Neural cell (in vitro differentiated cells): ENCODE data around the gene ACTRT2. TPM values are rescaled to one million over a fixed set of nuclear protein-coding genes. Genes with fewer than 3 reads are reported as not detected.

Source experiments
- H2AFZ ChIP-seq: fragments of 200-600, 300-800 bp; sonication (generic), shearing (Covaris generic); 2 replicates; pipeline ENCODE4 v1.6.0; 2014; ENCODE audit warnings: low read depth, mild to moderate bottlenecking, antibody characterized with exemption, low read length, moderate library complexity
- H3F3A ChIP-seq: fragments of 200-600 bp; shearing (Covaris generic); 2 replicates; pipeline ENCODE4 v1.6.1; 2016; ENCODE audit warnings: mild to moderate bottlenecking, moderate library complexity, mixed read lengths, antibody characterized with exemption, low read length; ENCODE audit not compliant: insufficient read depth, poor library complexity, severe bottlenecking
- H3K27ac ChIP-seq: fragments of 200-600, 300-800 bp; sonication (generic), shearing (Covaris generic); 2 replicates; pipeline ENCODE4 v1.5.1; 2014; ENCODE audit warnings: mild to moderate bottlenecking, low read length, moderate library complexity
- H3K27me3 ChIP-seq: fragments of 300-800, 200-600 bp; sonication (generic), shearing (Covaris generic); 2 replicates; pipeline ENCODE4 v1.6.0; 2014; ENCODE audit warnings: mild to moderate bottlenecking, low read depth, low read length, moderate library complexity; ENCODE audit not compliant: insufficient read depth
- H3K36me3 ChIP-seq: fragments of 300-800, 200-600 bp; sonication (generic), shearing (Covaris generic); 2 replicates; pipeline ENCODE4 v1.5.1; 2014; ENCODE audit warnings: mild to moderate bottlenecking, antibody characterized with exemption, low read length, moderate library complexity; ENCODE audit not compliant: insufficient read depth
- H3K4me2 ChIP-seq: fragments of 300-800, 200-600 bp; sonication (generic), shearing (Covaris generic); 2 replicates; pipeline ENCODE4 v1.6.0; 2014; ENCODE audit warnings: mild to moderate bottlenecking, low read length
- H3K4me3 ChIP-seq: fragments of 300-800, 200-600 bp; sonication (generic), shearing (Covaris generic); 2 replicates; pipeline ENCODE4 v1.5.1; 2014; ENCODE audit warnings: mild to moderate bottlenecking, low read length, moderate library complexity
- H3K79me2 ChIP-seq: fragments of 200-600 bp; shearing (Covaris generic); replicated peaks from 2 replicates; pipeline ENCODE4 v1.6.0; 2014; ENCODE audit warnings: mild to moderate bottlenecking, low read length, moderate library complexity; ENCODE audit not compliant: insufficient read depth
- H3K9ac ChIP-seq: fragments of 300-800, 200-600 bp; sonication (generic), shearing (Covaris generic); 2 replicates; pipeline ENCODE4 v1.6.1; 2016; ENCODE audit warnings: mild to moderate bottlenecking, low read length, mixed read lengths
- H3K9me2 ChIP-seq: fragments of 200-600 bp; shearing (Covaris generic); 2 replicates; pipeline ENCODE4 v1.6.1; 2016; ENCODE audit warnings: mild to moderate bottlenecking, low read length, mixed read lengths; ENCODE audit not compliant: insufficient read depth
- H3K9me3 ChIP-seq: fragments of 200-600, 300-800 bp; sonication (generic), shearing (Covaris generic); 2 replicates; pipeline ENCODE4 v1.6.1; 2016; ENCODE audit warnings: mild to moderate bottlenecking, mixed run types, low read length, moderate library complexity, mixed read lengths
- H4K20me1 ChIP-seq: fragments of 200-600 bp; shearing (Covaris generic); 2 replicates; pipeline ENCODE4 v1.6.1; 2016; ENCODE audit warnings: mild to moderate bottlenecking, mixed run types; ENCODE audit not compliant: insufficient read depth
- EP300 ChIP-seq: fragments of 450-650 bp; conservative IDR thresholded peaks from 2 replicates; pipeline ENCODE4 v1.6.1; 2014; ENCODE audit warnings: antibody characterized with exemption, mild to moderate bottlenecking, moderate library complexity; ENCODE audit not compliant: poor library complexity, severe bottlenecking
- EZH2 ChIP-seq: fragments of 200-600, 300-800 bp; shearing (Covaris generic), sonication (generic); IDR thresholded peaks from 2 replicates; pipeline ENCODE4 v1.6.1; 2014; ENCODE audit warnings: antibody characterized with exemption, low read length, borderline replicate concordance, mild to moderate bottlenecking; ENCODE audit not compliant: insufficient read depth, poor library complexity, severe bottlenecking
- MXI1 ChIP-seq: fragments of 450-650 bp; conservative IDR thresholded peaks from 2 replicates; pipeline ENCODE4 v1.6.1; 2014; ENCODE audit warnings: antibody characterized with exemption, mild to moderate bottlenecking; ENCODE audit not compliant: poor library complexity, severe bottlenecking
- POLR2AphosphoS5 ChIP-seq: IDR thresholded peaks from 2 replicates; pipeline ENCODE4 v1.6.1; 2012
- RAD21 ChIP-seq: fragments of 450-650 bp; conservative IDR thresholded peaks from 2 replicates; pipeline ENCODE4 v1.6.1; 2014; ENCODE audit warnings: antibody characterized with exemption, mild to moderate bottlenecking, moderate library complexity
- SMC3 ChIP-seq: fragments of 450-650 bp; conservative IDR thresholded peaks from 2 replicates; pipeline ENCODE4 v1.6.1; 2014; ENCODE audit warnings: antibody characterized with exemption, mild to moderate bottlenecking, moderate library complexity; ENCODE audit not compliant: poor library complexity
- TAF1 ChIP-seq: IDR thresholded peaks from 2 replicates; pipeline ENCODE4 v1.6.1; 2012; ENCODE audit warnings: low read depth
- polyA minus RNA-seq: library from RNA; depleted of rRNA, polyadenylated mRNA; stranded (reverse); fragments of >200 nt; gene quantifications from 2 replicates; pipeline ENCODE4 v1.2.3, GENCODE V29; 2014
- polyA plus RNA-seq: library from polyadenylated mRNA; depleted of rRNA; stranded (reverse); fragments of >200 nt; gene quantifications from 2 replicates; pipeline ENCODE4 v1.2.3, GENCODE V29; 2014
- TF ChIP-seq, protein P1 (sequence below): fragments of 450-650 bp; IDR thresholded peaks from 2 replicates; pipeline ENCODE4 v1.5.1; 2014; ENCODE audit warnings: antibody characterized with exemption, mild to moderate bottlenecking, moderate library complexity; ENCODE audit not compliant: poor library complexity, severe bottlenecking
- TF ChIP-seq, protein P2 (sequence below): IDR thresholded peaks from 2 replicates; pipeline ENCODE4 v1.6.1; 2012; ENCODE audit warnings: borderline replicate concordance

Gene ACTRT2
- not detected in 2 replicates for polyA plus RNA-seq
- not detected in 2 replicates for polyA minus RNA-seq

DNA sequence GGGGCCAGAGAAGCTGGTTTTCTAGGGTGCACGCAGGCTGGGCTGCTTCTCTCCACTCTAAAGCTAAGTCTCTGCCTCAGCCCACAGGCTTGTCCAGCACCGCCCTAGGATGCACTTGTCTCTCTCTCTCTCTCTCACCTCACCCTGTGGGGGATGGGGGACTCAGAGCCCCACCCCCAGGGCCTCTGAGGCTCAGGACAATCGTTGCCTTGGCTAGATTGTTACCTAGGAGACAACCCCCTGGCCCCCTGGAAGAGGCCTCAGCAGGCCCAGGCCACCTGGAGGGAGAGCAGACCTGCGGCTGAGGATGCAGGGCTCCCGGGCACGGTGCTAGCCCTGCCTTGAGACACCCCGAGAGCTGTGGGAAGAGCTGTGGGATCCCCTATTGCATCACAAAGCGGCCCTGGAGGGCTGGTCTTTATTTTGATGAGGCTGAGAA is at the start of gene ACTRT2:
TSS of gene ACTRT2 (plus strand) at position 235 of the 439 bp plus-strand sequence. CDS start 220 bp downstream, outside the sequence.
- Histone ChIP-seq H3K4me2 (no peak within 1 kb of the TSS), H2AFZ (no peak within 1 kb of the TSS), H3K27ac (no peak within 1 kb of the TSS), H4K20me1 (no peaks in the 10 kb centered on the region), H3K9me3 (no peaks in the 10 kb centered on the region), H3K27me3 (no peaks in the 10 kb centered on the region), H3K36me3 (no peaks in the 10 kb centered on the region), H3K4me3 (no peak within 1 kb of the TSS), H3K9ac (no peak within 1 kb of the TSS), H3K9me2 (no peaks in the 10 kb centered on the region), H3K79me2 (no peaks in the 10 kb centered on the region), H3F3A (no peaks in the 10 kb centered on the region)
- no peak for TF ChIP-seq EZH2
- TF ChIP-seq, protein P1, sequence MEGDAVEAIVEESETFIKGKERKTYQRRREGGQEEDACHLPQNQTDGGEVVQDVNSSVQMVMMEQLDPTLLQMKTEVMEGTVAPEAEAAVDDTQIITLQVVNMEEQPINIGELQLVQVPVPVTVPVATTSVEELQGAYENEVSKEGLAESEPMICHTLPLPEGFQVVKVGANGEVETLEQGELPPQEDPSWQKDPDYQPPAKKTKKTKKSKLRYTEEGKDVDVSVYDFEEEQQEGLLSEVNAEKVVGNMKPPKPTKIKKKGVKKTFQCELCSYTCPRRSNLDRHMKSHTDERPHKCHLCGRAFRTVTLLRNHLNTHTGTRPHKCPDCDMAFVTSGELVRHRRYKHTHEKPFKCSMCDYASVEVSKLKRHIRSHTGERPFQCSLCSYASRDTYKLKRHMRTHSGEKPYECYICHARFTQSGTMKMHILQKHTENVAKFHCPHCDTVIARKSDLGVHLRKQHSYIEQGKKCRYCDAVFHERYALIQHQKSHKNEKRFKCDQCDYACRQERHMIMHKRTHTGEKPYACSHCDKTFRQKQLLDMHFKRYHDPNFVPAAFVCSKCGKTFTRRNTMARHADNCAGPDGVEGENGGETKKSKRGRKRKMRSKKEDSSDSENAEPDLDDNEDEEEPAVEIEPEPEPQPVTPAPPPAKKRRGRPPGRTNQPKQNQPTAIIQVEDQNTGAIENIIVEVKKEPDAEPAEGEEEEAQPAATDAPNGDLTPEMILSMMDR = no peak

DNA sequence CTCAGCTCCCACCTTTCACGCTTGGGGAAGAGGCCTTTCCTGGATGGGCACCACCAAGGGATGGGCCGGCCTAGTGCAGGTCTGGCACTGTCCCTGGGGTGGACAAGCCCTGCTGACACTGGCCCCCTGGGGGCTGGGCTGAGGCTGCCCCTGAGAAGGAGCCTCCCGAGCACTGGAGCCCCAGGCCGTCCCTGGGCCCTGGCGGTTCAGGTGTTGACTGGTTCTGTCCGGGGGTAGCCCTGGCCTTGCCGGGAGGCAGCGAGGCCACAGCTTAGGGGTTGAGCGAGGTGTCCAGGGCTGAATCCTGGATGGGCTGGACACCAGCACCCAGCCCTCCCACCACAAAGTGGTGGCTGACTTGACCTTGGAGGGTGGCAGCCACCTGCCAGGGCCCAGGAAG is 49.7 kb upstream of the ACTRT2 start:
- no peak overlapping the region for H3K27ac ChIP-seq
- H3K9me2 ChIP-seq = no peaks in the 10 kb centered on the region
- no peaks in the 10 kb centered on the region for H4K20me1 ChIP-seq
- H3F3A ChIP-seq = no peaks in the 10 kb centered on the region
- no peak overlapping the region for H3K4me2 ChIP-seq
- H3K9me3 ChIP-seq = peaks cover 4% of the 10 kb centered on the region
- no peak overlapping the region for H2AFZ ChIP-seq
- TF ChIP-seq POLR2AphosphoS5 = no peak
- no peak for TF ChIP-seq RAD21
- TF ChIP-seq, protein P1 = no peak
- H3K9ac ChIP-seq = no peak overlapping the region
- no peak overlapping the region for H3K4me3 ChIP-seq
- H3K27me3 ChIP-seq = no peaks in the 10 kb centered on the region
- no peaks in the 10 kb centered on the region for H3K79me2 ChIP-seq
- no peaks in the 10 kb centered on the region for H3K36me3 ChIP-seq

DNA sequence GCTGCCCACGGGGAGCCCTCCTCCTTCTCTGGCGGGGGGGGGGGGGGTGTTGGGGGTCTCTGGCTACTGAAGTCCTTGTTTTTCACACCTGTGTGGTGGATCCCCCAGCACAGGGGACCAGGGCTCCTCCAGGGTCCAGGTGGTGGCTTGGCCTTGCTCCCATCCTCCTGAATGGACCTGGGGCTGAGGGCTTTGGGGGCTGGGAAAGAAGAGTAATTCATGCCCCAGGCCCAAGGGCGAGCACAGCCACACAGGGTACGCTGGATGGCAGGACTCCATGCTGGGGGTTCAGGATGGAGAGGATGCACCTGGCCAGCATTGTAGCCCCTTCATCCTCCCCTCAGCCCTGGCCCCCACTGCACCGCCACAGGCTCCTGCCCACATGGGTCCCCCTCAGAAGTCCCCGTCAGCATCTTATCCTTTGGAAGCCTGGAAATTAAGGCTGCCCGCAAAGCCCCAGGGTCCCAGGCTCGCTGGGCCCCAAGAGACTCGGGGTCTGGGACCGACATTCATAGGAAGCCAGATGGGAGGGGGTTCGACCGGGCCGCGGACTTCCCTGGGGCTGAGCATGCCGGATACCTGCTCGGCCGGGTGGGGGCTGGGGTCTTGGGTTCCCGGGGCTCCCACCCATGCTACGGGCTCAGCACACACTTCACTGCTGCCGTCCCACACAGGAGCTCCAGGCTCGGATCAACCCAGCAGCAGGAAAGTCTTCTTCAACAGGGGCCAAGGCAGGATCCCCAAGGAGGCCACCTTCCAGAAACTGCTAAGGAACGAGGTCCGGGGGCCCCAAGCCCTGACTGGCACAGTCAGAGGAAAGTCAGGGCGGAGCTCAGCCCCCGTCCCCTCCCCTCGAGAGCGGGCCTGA is 49.0 kb upstream of the ACTRT2 start:
- Histone ChIP-seq H3K79me2 (no peaks in the 10 kb centered on the region), H3K36me3 (no peaks in the 10 kb centered on the region), H3K9me2 (no peaks in the 10 kb centered on the region), H3K27ac (no peak overlapping the region), H4K20me1 (no peaks in the 10 kb centered on the region), H3K9ac (no peak overlapping the region), H3K4me2 (no peak overlapping the region), H3F3A (no peaks in the 10 kb centered on the region), H3K27me3 (no peaks in the 10 kb centered on the region), H3K9me3 (peaks cover 4% of the 10 kb centered on the region), H2AFZ (no peak overlapping the region), H3K4me3 (no peak overlapping the region)
- TF ChIP-seq, protein P1 = no peak
- TF ChIP-seq MXI1 (no peak), EP300 (no peak), POLR2AphosphoS5 (no peak), TAF1 (no peak), RAD21 (no peak), EZH2 (no peak), SMC3 (no peak)
- TF ChIP-seq, protein P2, sequence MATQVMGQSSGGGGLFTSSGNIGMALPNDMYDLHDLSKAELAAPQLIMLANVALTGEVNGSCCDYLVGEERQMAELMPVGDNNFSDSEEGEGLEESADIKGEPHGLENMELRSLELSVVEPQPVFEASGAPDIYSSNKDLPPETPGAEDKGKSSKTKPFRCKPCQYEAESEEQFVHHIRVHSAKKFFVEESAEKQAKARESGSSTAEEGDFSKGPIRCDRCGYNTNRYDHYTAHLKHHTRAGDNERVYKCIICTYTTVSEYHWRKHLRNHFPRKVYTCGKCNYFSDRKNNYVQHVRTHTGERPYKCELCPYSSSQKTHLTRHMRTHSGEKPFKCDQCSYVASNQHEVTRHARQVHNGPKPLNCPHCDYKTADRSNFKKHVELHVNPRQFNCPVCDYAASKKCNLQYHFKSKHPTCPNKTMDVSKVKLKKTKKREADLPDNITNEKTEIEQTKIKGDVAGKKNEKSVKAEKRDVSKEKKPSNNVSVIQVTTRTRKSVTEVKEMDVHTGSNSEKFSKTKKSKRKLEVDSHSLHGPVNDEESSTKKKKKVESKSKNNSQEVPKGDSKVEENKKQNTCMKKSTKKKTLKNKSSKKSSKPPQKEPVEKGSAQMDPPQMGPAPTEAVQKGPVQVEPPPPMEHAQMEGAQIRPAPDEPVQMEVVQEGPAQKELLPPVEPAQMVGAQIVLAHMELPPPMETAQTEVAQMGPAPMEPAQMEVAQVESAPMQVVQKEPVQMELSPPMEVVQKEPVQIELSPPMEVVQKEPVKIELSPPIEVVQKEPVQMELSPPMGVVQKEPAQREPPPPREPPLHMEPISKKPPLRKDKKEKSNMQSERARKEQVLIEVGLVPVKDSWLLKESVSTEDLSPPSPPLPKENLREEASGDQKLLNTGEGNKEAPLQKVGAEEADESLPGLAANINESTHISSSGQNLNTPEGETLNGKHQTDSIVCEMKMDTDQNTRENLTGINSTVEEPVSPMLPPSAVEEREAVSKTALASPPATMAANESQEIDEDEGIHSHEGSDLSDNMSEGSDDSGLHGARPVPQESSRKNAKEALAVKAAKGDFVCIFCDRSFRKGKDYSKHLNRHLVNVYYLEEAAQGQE = no peak
